HG02642 (cell line): ENCODE results near the gene WDR44.
"Not testable (repeated sequence)": the region's sequence is repeated elsewhere in the genome, so short reads cannot be mapped to it uniquely, and the experiment has no call there.

Experiments used
- ATAC-seq: cut with Tn5 transposase; IDR thresholded peaks from one replicate; pipeline ENCODE4 v1.9.1; 2021; ENCODE audit warnings: mild to moderate bottlenecking; ENCODE audit not compliant: unreplicated experiment, poor library complexity

Gene WDR44, protein sequence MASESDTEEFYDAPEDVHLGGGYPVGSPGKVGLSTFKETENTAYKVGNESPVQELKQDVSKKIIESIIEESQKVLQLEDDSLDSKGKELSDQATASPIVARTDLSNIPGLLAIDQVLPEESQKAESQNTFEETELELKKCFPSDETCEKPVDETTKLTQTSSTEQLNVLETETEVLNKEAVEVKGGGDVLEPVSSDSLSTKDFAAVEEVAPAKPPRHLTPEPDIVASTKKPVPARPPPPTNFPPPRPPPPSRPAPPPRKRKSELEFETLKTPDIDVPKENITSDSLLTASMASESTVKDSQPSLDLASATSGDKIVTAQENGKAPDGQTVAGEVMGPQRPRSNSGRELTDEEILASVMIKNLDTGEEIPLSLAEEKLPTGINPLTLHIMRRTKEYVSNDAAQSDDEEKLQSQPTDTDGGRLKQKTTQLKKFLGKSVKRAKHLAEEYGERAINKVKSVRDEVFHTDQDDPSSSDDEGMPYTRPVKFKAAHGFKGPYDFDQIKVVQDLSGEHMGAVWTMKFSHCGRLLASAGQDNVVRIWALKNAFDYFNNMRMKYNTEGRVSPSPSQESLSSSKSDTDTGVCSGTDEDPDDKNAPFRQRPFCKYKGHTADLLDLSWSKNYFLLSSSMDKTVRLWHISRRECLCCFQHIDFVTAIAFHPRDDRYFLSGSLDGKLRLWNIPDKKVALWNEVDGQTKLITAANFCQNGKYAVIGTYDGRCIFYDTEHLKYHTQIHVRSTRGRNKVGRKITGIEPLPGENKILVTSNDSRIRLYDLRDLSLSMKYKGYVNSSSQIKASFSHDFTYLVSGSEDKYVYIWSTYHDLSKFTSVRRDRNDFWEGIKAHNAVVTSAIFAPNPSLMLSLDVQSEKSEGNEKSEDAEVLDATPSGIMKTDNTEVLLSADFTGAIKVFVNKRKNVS

DNA sequence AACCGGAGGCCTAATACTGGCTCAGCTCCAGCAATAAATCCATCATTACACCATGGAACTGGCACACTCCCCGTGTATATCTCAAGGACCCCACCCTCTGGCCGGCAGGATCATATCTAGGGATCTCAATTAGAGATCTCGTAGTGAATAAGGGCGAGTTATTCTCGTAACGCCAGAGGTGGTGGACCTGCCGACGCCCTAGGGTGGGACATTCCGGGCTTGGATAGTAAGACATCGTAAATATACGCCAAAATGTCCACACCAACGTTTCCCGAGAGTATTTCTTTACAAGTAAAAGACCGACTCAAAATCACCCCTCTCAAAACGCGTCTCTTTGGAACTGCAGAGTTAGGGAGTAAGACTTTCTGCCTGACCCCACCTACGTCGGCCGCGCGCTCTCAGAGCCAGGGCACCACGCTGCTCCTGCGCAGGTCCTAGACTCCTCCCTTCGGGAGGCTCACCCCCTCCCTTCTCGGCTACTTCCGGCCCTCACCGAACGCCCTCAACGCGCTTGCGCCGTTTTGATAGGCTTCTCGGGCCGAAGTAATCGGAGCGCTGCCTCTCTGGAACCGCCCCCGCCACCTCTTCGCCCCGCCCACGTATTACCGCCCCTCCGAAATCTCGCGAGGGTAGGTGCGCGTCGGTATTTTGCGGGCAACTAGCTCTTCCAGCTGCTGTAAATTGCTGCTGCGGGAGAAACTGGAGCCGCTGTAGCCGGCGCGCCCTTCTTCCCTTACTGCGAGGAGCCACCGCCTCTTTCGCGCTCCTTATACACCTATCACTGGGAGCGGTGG is at the start of gene WDR44:
Gene WDR44, plus strand, starts transcription at position 643 of the 794 bp plus-strand sequence. CDS start 398 bp downstream, outside the sequence.
- ATAC-seq = peak; percentile 91

DNA sequence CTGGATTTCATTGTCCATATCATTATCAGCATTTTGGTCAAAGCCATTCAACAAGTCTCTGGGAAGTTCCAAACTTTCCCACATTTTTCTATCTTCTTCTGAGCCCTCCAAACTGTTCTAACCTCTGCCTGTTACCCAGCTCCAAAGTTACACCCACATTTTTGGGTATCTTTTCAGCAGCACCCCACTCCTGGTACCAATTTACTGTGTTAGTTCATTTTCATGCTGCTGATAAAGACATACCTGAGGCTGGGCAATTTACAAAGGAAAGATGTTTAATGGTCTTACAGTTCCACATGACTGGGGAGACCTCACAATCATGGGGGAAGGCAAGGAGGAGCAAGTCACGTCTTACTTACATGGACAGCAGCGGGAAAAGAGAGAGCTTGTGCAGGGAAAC is 40.1 kb upstream of the WDR44 start:
- not testable (repeated sequence) for ATAC-seq

DNA sequence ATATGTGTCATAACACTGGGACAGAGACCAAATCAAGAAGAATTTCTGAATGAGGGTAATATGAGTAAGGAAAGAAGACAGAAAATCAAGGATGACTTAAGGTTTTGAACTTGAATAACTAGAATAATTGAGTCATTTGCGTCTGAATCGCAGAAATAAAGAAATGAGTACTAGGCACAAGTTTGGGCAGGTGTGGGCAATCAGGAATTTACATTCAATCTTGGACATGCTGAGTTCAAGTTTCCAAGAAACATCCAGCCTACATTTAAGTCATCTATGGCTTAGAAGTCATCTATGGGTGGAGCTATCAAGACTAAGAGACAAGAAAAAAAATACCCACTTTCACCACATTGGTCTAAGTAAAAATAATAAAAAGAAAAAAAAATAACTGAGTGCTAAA is 30.4 kb upstream of the WDR44 start:
- ATAC-seq = no peak

DNA sequence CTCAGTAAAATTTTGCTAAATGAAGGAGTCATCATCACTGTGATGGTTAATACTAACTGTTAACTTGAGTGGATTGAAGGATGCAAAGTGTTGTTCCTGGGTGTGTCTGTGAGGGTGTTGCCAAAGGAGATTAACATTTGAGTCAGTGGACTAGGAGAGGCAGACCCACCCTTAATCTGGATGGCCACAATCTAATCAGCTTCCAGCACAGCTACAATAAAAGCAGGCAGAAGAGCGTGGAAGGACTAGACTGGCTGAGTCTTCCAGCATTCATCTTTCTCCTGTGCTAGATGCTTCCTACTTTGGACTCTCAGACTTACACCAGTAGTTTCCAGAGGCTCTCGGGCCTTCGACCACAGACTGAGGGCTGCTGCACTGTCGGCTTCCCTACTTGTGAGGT is 21.3 kb upstream of the WDR44 start:
- ATAC-seq = no peak

DNA sequence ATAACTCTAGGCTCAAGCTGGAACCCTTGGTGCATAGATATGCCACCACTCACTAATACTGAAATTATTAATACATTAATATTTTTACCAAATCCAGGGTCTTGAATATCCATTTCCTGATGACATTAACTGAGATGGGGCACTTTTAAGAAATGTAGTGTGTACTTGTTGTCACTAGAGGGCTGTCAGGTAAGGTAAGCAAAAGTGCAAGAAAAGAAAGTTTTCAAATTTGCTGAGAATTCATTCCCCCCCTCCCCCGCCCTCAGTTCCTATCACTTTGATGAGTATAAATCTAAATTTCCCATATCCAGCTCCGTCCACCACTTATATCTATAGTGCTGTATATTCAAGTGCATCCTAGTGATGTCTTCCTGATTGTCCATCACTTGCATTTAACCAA is 20.5 kb upstream of the WDR44 start:
- ATAC-seq = no peak

DNA sequence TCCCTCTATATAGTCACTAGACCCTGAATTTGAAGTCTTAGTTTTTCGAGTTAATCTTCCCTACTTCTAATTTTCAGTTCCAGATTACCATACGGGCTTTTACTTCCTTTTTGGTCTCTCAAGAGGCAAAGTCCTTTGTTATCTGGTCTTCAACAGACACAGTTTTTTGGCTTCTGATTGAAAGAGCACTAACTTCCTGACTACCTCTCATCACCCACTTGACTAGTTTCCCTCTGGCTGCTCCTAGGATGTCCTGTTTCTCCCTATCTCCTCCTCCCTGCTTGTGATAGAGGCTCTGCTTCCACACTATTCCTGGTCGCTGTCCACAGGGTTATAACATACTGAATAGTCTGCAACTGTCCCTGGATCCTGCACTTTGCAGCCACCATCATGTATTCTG is 16.7 kb upstream of the WDR44 start:
- ATAC-seq = no peak

DNA sequence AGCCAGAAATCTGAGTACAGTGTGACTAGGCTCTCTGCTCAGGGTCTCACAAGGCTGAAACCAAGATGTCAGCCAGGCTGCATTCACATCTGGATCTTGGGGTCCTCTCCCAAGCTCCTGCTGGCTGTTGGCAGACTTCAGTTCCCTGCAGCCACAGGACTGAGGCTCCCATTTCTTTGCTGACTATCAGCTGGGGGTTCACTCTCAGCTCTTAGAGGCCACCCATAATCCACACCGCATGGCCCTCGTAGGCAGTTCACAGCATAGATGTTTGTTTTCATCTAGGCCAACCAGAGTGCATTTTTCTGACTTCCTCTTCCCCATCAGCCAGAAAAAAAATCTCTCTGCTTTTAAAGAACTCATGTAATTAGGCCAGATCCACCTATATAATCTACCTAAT is 8.2 kb upstream of the WDR44 start:
- no peak for ATAC-seq

DNA sequence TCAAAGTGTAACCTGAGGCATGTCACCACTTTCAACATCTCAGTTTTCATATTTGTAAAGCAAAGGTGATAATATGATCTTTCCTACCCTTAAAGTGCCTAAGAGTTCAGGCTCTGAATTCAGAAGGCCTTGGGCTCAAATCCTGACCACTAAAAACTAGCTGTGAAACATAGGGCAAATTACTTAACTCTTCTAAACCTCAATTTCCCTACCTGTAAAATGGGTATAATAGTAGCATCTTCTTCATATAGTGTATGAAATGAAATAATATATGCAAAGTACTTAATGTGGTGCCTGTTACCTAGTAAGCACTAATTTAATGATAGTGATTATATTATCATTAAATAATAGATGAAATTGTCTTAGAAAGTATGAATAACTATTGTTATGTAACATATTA is 7.0 kb upstream of the WDR44 start:
- no peak for ATAC-seq

DNA sequence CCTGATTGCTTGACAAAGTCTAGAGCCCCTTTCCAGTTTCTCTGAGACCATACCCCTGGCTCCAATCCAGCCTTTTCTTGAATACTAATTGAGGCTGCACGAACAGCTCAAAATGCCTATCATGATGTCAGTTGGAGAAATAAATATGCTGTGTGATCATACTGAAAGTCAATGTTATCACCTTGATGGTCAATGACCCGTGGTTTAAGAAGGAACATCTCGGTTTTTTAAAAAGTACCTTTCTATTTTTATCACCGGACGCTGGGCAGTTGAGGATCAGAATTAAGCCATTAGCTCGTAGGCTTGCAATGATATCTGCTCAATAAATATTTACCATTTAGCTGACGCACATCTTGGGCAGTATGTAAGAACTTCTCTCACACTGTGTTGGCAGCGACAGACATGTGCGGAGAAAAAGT is 852 bp upstream of the WDR44 start:
- peak; percentile 13 for ATAC-seq

DNA sequence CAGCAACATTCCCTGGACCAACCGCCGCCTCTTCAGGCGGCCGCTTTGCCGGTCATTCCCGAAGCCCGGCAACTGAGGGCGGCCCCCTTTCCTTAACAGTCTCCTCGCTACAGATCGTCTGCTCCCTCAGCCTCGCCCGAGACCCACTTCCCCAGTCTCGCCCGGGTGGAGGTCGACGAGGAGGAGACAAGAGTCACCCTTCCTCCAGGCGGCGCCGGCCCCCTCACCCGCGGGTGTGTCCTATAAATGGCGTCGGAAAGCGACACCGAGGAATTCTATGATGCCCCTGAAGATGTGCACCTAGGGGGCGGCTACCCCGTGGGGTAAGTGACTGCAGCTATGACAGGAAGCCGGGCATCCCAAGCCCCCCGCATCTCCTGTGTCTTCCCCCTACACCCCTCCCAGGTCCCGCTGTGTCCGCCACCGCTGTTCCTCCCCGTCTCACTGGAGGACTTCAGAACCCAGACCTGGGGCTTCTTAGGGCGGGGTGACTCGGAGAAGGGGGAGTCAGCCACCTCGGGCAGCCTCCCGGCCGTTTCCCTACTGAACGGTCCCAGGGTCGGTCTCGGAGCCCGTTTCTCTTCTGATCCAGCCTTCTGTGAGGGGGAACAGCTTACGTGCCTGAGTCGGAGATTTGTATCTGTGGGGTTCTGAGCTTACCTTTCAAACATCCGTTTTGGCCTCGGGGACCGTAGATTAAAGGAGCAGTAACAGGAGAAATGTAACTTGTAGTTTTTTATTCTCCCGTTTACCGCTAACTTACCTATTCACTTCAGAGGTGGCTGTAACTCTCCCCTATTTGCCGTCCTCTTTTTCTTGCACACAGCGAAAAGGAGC is 570 bp downstream of the WDR44 start:
- peak; percentile 32 for ATAC-seq

DNA sequence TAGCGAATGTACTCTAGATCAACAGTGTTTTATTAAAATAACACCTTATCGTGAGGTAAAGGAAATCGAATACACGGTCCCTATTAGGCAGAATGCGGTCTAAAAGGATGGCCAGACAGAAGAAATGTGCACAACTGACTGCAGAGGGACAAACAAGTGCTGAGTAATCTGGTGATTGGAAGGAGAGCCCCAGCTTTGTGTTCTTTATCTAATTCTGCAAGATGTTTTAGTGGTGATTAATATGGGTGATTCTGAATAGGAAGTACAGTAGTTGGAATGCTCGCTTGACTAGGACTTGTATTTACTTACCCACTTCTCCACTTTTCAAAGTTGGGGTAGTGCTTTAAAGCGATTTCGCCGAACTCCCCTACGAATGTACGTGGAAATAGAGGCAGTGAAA is 1.2 kb downstream of the WDR44 start:
- ATAC-seq = no peak

DNA sequence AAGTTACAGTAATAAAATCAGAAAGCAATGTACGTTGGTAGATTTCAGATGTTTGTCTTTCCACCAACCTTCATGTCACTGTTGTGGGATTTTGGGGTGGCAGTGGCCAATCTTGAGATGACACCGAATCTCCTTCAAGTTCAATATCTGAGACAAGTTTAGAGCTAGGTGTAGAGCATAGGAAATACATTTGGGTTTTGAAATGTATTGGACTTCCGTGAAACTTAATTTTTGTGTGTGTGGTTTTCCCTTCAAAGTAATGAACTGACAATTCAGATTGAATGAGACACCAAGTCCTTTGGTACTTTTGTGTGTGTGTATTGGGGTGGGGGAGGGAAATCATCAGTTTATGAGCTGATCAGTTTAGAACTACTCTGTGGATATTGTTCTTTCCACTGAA is 1.8 kb downstream of the WDR44 start:
- ATAC-seq = no peak

DNA sequence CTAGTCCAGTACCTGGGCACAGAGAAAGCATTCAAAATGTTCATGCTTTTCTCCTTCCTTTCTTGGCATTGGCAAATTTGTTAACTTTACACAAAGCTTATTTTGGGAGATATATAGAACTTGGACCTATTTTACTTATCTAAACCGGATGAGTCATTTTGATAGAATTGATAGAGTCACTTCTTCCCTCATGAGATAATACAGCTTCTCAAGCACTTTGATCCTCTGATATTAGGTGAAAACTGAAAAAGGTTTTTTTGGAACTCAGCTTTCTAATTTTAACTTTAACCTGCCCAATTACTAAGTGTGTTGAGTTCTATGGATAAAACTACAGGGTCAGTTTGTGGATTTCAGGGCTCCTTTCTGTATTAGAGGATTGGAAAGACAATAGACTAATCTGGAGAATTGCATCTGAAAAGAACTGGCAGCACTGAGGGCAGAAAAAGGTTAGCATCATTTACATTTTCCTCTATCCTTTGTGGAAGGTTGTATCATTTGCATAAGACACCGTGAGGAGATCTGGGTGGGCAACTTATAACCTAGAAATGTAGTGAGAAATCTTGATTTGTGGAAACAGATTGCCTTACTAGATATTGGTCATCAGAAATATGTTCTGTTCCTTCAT is 2.4 kb downstream of the WDR44 start:
- no peak for ATAC-seq

DNA sequence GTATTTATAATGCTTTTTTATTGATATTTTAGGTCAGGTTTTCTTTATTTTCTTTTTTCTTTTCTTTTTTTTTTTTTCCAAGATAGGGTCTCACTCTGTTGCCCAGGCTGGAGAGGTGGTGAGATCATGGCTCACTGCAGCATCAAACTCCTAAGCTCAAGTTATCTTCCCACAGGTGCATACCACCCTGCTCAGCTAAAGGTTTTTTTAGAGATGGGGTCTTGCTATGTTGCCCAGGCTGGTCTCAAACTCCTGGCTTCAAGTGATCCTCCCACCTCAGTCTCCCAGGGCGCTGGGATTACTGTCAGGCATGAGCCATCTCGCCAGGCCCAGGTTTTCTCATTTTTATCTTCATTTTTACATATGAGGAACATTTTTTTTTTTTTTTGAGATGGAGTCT is 3.3 kb downstream of the WDR44 start:
- no peak for ATAC-seq

DNA sequence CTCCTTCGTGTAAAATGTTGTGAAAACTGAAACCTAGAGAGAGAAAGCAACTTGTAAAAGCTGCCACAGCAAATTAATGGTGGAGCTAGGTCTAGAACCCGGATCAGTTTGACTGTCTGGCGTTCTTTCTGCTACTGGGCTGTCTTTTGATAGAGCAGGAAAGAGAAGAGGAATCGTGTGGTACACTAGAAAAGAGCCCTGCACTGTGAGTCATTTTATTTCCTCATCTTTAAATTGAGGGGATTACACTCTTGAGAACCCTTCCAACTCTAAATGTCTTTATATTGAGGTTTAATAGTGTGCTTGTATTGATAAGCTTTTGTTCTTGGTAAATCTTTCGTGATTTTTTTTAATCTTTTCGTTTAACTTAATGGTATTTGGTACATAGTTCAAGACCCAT is 4.3 kb downstream of the WDR44 start:
- ATAC-seq = no peak

DNA sequence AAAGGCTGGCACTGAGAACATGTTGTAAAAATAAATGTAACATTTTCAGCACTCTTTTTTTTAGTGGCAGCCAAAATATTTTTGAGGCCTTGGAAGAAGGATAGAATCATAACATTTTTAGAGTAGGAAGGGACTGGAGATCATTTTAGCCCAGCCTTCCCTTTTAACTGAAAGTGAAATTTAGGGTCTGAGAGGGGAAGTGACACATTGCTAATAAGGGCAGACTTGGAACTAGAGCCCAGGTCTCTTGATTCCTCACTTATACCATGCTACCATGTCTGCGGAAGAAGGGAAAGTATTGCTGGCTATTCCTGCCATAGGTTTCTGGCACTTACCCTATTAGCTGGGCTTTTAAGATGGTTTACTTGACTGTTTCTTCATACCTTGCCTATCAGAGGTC is 4.8 kb downstream of the WDR44 start:
- no peak for ATAC-seq

DNA sequence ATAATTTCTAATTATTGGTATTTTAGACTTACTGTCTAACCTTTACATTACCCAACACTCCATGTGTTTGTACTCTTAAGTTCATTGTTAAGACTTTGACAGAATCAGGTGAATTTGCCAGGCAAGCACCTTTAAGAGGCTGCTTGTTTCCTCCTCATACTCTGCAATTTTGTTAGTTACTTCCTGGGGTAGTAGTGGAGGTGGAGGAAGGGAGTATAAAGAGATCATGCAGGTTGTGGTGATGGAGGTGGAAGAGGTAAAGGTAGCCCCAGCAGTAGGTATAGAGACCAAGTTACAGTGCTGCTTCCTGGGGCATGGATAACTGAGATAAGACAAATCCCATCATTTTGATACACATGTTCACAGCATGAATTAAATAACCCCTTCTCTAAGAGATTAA is 6.7 kb downstream of the WDR44 start:
- no peak for ATAC-seq

DNA sequence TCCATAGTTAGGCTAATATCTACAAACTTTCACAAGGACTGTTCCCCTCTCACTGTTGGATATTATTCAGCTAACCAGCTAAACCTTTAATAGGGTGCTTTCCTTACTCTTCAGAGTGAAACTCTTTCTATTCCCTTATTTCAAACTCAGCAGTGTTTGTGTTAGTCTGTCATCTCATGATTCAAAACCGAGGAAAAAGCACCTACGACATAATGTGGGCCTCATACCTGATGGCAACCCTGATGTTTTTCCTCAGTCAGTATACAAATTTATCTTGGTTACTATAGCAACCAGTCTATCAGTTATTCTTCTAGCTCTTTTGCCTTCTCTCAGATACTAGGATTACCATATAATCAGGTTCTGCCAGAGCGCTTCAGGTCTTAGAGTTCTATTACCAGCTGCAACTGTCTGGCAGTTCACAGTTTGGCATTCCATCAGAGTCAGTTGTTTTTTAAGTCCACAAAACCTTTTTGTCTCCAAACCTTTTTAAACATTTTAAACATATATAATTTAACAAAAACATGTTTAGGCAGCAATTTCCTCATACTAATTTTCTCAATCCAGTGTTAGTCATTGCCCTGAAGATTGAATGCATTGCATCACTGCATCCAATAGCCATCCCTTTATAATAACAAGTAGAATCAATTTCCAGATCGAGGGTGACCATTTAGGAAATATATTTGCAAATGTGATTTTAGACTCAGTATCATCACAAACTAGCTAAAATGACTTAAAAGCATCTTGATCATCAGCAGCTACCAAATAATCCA is 7.4 kb downstream of the WDR44 start:
- ATAC-seq = peak; percentile 63
